NCI-H1092 (cell line): ENCODE results near the gene GPC6.

Source experiments
- DNase-seq: peaks from one replicate; lab custom pipeline; 2025; lab: John Stamatoyannopoulos, UW

Gene GPC6

DNA sequence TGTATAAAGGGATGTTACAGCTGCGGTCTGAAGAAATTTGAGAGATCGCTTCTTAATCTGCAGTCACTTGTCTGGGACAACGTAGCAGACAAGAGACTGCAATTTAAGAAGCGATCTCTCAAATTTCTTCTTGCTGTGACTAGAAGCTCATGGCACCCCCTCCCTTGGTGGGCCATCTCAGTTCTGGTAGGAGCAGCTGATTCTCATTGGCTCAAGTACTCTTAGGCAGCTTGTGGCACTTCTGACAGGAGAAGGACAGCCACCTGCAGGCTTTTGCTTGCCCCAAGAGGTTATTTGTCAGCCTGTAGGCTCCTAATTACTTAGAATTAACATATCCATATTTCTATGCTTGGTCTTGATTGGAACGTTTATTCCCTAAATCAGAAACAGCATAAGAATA lies 749.9 kb downstream of the GPC6 start:
- DNase-seq: no peak

DNA sequence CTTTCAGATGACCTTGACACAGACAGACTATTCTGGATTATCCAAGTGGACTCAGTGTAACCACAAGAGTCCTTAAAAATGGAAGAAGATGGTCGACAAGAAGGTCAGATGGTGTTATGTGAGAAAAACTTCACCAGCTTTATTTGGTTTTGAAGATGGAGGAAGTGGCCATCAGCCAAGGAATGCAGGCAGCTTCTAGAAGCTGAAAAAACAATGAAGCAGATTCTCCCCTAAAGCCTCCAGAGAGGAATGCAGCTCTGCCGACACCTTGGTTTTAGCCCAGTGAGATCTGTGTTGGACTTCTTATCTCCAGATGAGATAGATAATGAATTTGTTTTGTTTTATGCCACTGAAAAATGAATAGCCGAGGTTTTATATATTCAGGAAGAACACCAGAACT lies 751.4 kb downstream of the GPC6 start:
- no peak for DNase-seq

DNA sequence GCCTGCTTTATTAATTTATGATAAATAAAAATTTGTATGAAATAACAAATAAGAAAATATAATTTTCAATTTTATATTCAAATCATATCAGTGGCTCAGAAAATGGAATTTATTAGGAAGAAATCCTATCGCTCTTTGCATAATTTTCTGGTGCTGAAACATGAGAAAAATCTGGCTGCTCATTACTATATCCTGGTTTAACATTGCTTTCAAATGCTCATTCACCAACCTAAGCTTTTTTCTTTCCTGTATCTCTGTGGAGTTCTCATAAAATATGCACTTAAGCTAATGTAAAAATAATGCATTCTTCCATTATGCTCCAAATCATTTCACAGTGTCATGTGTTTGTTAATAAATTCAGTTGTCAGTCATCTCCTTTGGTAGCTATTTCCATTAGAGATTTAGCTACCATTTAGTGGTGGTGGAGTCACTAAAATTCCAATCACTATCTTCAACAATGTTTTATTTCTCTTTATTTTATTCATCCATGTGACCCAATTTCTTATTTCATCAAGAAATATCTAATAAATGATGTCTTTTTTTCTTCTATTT lies 754.9 kb downstream of the GPC6 start:
- no peak for DNase-seq

DNA sequence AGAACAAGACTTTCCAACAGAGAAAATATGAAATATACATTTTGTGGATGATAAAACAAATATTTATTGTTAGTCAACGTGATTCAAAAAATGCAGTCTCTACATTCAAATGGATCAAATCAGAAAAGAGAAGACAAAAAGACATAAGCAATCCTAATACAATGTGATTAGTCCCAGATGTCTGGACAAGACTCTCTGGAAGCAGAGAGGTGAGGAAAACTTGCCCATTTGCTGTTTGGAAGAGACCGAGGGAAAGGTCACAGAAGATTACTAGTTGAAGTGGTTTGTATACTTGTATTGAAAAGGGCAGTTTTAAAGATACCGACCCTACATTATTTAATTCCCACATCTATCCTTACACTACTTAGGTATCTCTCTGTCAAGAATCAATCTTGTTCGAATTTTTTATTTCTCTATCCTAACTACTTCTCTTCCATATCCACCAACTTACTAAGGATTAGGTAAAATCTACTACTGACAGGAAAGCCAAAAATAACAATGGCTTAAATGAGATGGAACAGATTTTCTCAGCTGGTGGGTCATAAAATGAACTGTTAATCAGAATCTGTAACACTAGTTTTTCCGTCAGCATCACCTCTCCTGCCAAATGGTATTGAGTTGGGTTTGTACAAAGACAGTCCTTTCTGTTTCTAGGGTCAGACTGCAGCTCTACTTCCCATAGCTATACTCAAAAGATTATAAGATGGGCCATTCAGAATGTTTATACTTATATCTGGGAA lies 755.7 kb downstream of the GPC6 start:
- no peak for DNase-seq

DNA sequence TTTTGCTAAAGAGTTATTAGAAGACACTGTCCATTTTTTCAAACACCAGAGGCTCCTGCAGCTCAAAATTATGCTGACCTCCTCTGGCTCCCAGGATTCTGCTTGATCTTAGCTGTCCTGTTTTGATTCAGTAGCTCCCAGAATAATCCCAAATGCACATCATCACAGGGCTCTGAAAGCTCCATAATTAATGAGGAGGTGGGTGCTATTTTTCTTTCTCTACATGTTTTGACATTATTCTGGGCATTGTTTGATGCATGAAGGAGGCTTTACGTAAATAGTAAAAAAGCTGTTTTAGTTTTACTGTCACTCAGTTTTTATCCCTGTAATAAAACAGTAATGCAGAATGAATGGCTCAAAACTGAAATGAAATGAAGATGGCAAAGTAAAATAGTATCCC lies 757.4 kb downstream of the GPC6 start:
- no peak for DNase-seq

DNA sequence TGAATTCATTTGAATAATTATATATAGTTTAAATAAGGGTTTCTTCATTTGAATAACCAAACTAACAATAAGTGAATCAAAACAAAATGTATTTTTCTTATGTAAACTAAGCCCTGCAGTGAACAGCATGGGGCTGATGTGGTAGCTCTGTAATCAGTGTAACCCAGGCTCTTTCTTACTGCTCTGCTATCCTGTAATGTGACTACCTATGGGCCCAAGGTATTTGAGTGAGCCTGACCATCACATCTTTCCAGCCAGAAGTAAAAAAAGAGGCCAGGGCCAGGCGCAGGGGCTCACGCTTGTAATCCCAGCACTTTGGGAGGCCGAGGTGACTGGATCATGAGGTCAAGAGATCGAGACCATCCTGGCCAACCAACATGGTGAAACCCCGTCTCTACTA lies 758.3 kb downstream of the GPC6 start:
- no peak for DNase-seq

DNA sequence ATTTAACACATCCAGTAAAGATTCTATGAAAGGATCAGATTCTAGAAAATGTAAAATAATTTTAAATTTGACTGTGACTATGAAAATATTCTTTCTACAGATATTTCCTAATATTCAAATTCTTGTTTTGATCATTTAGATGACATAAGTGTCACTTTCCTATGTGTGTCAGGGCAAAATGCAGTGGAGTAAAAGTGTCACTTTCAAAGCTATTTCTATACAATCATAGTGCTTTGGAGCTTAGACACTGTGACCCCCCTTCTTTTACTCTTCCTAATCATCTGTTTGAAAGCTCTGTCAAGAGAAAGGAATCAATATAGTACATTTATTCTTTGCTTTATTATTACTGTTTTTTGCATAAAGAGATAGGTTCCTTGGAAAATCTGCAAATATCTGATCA lies 760.9 kb downstream of the GPC6 start:
- no peak for DNase-seq

DNA sequence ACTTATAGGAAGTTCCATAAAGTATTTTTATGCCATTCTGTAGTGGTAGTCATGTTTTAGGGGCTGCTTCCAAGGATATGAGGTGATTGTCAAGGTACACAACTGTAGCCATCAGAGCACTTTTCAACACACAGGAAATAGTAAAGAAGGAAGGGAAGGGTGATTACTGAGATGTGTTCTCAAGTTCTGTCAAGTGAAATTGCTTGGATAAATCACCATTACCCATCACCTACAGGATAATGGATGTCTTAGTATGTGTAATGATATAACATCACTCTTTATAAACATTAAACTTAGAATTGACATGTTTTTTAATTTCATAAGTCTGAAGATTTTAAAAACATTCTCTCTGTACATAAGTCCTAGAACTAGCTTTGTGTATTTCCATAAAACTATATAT lies 765.0 kb downstream of the GPC6 start:
- DNase-seq: no peak

DNA sequence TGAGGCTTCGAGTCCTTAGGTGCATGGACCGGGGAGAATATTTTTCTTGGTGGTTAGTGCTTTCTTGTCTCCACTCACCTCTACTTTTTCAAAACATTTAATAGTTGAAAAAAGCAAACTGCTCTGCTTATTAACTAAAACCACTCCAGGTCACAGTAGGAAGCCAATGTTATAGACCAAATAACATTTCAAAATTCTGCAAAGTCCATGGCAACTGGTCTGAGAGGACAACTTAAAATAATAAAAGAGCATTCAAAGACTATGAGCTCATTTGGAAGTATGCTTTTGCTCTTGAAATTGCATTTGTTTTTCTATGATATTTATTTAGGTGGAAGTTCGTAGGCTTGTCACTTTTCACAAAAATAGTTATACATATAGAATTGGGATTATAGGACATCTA lies 769.9 kb downstream of the GPC6 start:
- DNase-seq: no peak

DNA sequence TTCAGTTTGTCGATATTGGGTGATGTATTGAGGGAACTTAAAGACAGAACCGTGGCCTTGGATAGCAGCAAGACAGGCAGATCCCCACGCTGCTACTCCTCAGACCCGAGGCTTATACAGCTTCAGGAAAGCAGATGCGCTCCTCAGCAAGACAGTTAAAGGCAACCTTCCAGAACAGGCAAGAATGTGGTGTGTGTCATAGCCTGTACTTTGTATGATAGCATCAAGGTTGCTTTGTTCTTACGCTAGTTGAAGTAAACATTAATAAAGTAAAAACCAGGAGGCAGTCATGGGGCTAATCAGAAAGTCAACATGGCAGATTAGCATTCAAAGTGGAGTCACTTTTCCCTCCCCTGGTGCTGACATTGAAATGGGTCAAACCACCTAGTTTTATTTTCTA lies 779.7 kb downstream of the GPC6 start:
- DNase-seq: no peak

DNA sequence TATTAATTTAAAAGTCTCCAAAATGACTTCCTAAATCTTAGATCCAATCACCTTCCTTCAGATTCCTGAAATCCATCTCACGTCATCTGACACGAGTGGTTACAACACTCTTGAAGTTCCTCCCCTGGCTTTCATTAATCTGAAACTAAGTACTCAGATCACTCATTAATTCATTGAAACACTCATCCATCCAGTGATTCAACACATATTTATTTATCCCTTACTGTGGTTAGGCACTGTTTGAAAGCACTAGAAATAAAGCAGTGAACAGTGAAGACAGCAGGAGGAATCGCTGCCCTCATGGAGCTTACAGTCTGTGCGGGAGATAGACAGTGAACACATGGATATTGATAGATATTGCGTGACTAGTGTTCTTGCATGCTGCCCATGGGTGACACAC lies 780.5 kb downstream of the GPC6 start:
- no peak for DNase-seq

DNA sequence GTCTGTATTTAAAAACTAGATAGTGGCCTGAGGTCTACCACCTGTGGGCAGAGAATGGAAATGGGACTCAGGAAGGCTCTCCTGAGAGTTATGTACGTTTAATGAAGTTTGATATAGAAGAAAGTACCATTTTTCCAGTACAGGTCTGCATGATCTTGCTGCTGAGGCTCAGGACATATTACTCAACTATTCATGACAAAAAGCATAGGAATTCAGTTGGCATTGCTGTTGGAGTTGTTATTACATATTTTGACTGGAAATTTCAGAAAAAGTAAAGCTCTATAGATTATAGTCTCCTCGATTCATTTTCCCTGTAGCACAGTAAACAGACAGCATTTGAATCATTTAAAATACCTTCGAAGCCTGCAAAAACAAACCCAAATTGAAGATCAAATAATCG lies 783.1 kb downstream of the GPC6 start:
- DNase-seq: no peak

DNA sequence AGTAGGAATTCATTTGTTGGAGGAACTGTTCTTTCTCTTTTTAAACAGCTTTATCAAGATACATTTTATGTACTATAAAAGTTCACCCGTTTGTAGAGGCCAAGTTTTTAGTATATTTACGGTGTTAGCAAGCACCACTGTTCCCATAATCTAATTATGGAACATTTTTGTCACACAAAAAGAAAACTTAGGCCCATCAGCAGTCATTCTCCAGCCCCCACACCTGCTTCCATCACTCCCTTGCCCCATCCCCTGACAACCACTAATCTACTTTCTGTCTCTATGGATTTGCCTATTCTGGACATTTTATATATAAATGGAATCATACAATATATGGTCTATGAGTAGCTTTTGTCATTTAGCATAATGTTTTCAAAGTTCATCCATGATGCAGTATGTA lies 787.9 kb downstream of the GPC6 start:
- no peak for DNase-seq

DNA sequence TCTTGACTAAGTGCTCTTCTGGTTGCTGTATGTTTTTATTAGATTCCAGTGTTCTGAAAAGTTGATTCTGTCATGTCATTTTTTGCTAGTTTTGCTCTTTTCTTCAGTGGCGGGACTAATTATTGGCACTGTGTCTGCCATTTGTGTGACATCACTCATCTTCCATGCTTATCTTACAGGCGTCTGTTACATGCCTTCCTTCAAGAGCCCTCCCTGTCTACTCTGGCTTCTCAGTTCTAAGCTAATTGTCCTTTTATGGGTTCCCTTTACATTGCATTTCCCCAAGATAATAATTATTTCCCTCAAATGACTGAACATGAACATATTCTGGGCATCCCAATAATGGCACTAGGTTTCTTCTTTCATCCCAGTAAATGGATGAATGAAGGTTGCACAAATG lies 793.8 kb downstream of the GPC6 start:
- no peak for DNase-seq

DNA sequence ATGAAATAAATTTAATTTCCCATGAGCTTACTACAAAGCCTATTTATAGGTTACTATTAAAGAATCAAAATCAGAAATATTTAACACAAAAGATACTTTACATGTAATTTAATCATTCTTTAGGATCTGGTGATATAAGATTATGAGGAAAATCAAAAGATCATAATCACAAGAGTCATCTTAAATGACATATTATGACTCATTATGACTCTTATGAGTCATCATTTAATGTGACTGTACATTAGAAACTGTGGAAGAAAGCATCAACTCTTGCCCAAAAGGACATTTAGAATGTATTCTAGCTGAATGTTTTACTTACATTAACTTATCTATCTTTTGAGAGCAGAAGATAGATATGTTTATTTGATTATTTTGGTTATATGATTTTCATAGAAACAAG lies 794.2 kb downstream of the GPC6 start:
- DNase-seq: no peak

DNA sequence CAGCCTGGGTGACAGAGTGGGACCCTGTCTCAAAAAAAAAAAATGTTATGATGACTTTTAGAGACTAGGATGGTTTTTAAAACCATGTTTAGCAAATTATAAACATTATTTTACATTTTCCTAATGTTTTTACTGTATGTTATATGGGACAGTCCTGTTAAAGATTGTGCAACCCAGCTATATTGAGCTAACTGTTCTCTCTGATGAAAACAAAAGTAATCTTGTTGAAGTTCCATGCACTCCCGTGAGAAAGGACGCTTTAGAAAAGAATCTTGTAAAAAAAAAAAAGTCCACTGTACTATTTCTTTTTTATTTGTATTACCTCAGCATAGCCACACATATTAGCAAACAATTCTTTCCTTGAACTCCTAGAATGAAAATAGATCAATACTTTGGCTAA lies 801.6 kb downstream of the GPC6 start:
- no peak for DNase-seq

DNA sequence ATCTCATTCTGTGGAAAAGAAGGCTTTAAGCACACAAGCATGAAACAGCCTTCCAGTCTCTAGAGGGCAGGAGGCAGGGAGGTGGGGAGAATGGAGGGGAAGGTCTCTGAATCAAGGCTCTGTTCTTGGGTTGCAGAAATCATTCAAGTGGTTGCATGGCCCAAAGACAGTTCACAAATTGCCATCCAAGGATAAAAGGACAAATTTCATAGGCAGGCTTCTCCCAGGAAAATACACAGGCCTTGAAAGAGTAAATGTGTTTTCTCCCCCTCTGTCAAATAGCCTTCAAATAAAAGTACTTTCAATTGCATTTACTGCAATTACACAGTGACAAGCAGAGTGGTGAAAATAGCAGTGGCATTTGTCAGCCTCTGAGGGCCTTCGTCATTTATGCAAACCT lies 802.0 kb downstream of the GPC6 start:
- DNase-seq: no peak

DNA sequence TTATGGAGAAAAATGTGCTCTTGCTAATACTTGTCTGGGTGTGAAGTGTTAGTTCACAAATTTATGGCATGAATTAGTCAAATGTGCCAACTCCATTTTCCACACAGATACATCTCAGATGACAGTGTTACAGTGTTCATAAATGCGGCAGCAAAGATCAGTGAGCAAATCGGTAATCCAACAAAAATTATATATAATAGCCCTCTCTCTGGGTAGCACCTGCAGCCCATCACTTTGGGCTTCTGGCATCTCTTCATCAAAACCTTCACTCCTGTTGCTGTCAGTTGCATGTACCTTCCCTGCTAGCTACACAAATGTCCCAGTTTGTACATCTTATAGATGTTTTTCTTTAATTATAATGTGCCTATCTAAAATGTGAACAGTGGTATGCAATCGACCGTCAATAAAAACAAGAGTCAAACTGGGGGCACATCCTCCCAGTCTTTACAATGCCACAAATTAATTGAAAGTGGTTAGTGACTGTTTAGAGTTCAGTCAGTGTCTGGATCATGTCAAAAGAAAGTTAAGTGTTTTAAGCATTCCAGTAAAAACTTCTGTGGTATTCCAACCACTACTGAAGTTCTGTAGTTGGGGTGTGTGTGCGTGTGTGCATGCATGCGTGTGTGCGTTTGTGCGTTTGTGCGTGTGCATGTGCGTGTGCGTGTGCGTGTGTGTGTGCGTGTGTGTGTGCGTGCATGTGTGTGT lies 804.0 kb downstream of the GPC6 start:
- no peak for DNase-seq

DNA sequence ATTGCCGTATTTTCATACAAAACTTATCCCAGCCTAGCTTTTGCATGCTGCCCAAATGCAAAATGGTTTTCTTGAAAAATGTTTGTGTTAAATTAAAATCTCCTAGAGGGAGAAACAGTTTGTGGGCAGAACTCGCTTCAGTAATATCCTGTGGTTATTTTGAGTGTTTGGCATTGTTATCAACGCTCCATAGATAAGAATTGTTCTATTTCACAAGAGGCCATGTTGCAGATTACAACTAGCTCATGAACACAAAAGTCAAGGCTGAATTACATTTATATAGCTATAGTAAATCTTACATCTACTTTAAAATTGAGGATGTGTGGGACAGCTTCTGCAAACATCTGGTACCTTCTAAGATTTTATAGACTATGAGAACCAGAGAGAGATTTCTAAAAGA lies 805.0 kb downstream of the GPC6 start:
- no peak for DNase-seq

DNA sequence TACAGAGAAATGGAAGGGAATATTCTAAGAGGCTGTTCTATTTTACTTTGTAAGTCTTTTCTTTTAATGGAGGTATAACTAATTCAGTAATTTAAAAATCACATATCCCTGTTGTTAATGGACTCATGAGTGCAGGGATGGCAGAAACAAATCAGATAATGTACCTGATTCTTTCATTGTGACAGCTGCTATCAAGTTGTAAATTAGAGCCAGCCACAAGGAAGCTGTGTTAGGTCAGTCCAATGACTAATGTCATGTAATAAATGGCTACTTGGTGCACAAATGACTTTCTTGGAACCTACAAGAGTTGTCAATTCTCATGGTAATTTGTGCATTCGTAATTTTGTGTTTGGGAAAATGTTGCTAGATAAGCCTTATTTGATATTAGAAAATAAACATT lies 806.5 kb downstream of the GPC6 start:
- DNase-seq: no peak

DNA sequence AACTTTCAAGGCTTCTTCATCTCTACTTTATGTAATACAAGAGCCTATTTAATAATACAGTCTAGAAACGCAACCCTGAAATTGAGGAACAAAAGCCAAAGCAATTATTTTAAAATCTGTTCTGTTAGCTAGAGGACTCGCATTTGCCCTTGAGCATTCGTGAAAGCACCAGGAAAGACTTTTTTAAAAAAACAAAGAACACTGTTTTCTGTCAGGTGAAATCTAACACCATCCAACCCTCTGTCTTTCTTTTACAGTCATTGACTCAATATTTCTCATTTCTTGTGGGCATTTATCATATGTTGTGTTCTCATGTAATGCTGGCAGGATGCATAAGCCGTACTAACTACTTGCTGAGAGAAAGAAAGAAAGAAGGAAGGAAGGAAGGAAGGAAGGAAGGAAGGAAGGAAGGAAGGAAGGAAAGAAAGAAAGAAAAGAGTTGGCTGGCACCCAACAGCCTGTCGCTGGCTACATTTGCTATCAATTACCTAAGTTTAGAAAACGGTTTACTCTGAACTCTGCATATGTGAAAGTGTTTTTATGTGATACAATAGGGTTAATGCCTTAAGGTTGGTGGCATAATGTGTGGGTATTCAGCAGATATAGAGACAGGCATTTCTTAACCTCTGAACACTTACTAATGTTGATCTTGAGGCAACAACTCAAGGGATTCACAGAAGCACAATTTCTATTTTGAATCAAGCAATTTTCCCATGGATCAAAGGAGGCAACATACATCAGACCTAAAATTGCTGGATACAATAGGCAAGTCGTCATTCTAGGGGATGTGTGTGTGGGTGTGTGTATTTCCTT lies 807.4 kb downstream of the GPC6 start:
- no peak for DNase-seq

DNA sequence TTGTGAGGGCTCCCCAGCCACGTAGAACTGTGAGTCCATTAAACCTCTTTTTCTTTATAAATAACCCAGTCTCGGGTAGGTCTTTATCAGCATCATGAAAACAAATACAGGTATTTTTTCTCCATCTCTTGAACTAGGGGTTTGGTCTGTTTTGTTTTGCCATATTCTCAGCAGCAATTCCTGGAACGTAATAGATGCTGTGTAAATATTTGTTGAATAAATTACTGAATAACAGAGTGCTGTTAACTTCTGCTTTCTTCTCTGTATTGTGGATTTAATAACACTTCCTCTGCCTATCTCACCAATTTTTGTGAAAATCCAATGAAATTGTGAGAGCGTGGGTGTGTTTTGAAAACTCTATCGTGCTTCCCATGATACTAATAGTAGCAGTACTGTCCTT lies 823.4 kb downstream of the GPC6 start:
- no peak for DNase-seq

DNA sequence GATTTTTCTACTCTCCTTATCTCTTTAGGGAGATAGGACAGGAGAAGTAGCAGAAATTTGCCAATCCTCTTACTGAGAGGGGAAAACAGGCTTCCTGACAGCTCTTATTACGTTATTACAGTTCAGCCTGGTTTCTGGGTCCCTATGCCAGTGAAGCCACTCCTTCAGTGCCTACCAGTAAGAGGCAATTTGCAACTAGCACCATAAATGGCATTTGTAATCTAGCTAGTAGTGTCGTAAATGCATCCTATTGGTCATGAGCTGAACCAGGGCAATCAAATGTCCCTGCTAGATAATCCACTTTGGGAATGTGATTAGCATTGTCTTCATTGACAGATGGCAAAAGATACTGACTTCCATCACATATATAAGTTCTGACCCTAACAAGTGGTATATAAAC lies 824.1 kb downstream of the GPC6 start:
- no peak for DNase-seq
